ENCODE results near the gene CLEC3A.
"Not testable (repeated sequence)": the region's sequence is repeated elsewhere in the genome, so short reads cannot be mapped to it uniquely, and the experiment has no call there.

CLEC3A gene

GRCh38 chr16:78022347-78023060 is at the start of gene CLEC3A:
Gene CLEC3A (plus strand): TSS chr16:78022548. CDS start chr16:78022627, 79 bp downstream.
- no peak for DNase-seq (ENCODE audit: low spot score)

- no peak for DNase-seq (ENCODE audit: low spot score)
Observed at GRCh38 chr16:77974883-77975282, 47.5 kb upstream of the CLEC3A start.

GRCh38 chr16:77975942-77976341 is 46.4 kb upstream of the CLEC3A start:
- DNase-seq (ENCODE audit: low spot score) = no peak

GRCh38 chr16:77977339-77977738 is 45.0 kb upstream of the CLEC3A start:
- DNase-seq (ENCODE audit: low spot score) = no peak

- DNase-seq (ENCODE audit: low spot score) = no peak
Observed at GRCh38 chr16:77985111-77985510, 37.2 kb upstream of the CLEC3A start.

GRCh38 chr16:77986011-77986740 is 36.2 kb upstream of the CLEC3A start:
- no peak for DNase-seq (ENCODE audit: low spot score)

- DNase-seq (ENCODE audit: low spot score) = no peak
Observed at GRCh38 chr16:77987810-77988209, 34.5 kb upstream of the CLEC3A start.

GRCh38 chr16:77989846-77990245 is 32.5 kb upstream of the CLEC3A start:
- no peak for DNase-seq (ENCODE audit: low spot score)

- no peak for DNase-seq (ENCODE audit: low spot score)
Observed at GRCh38 chr16:77991701-77992100, 30.6 kb upstream of the CLEC3A start.

GRCh38 chr16:77992381-77992780 is 30.0 kb upstream of the CLEC3A start:
- DNase-seq (ENCODE audit: low spot score) = not testable (repeated sequence)

GRCh38 chr16:77993111-77993985 is 29.0 kb upstream of the CLEC3A start:
- DNase-seq (ENCODE audit: low spot score) = no peak

- DNase-seq (ENCODE audit: low spot score) = no peak
Observed at GRCh38 chr16:77995843-77996455, 26.4 kb upstream of the CLEC3A start.

GRCh38 chr16:77998350-77999023 is 23.9 kb upstream of the CLEC3A start:
- DNase-seq (ENCODE audit: low spot score) = no peak

- DNase-seq (ENCODE audit: low spot score) = no peak
Observed at GRCh38 chr16:78001451-78002025, 20.8 kb upstream of the CLEC3A start.

GRCh38 chr16:78002915-78003538 is 19.3 kb upstream of the CLEC3A start:
- peak; percentile 81 for DNase-seq (ENCODE audit: low spot score)

GRCh38 chr16:78004517-78004916 is 17.8 kb upstream of the CLEC3A start:
- DNase-seq (ENCODE audit: low spot score) = no peak

GRCh38 chr16:78005881-78006280 is 16.5 kb upstream of the CLEC3A start:
- no peak for DNase-seq (ENCODE audit: low spot score)

GRCh38 chr16:78007121-78007520 is 15.2 kb upstream of the CLEC3A start:
- no peak for DNase-seq (ENCODE audit: low spot score)

- no peak for DNase-seq (ENCODE audit: low spot score)
Observed at GRCh38 chr16:78024159-78024558, 1.8 kb downstream of the CLEC3A start.

GRCh38 chr16:78025631-78026030 is 3.3 kb downstream of the CLEC3A start:
- no peak for DNase-seq (ENCODE audit: low spot score)

- no peak for DNase-seq (ENCODE audit: low spot score)
Observed at GRCh38 chr16:78028018-78028417, 5.7 kb downstream of the CLEC3A start.

Measured in germinal center (tissue), 1 donor.